ENCODE measurements around the gene TNFAIP8L1. TPM values are rescaled to one million over a fixed set of nuclear protein-coding genes. Genes with fewer than 3 reads are reported as not detected.

Gene TNFAIP8L1
- total and polyA plus RNA-seq, 4 donors = 12.1 to 22.0 (median 15.7) TPM

GRCh38 chr19:4600082-4600481, 39.2 kb upstream of the TNFAIP8L1 start:
- H3K36me3 ChIP-seq (ENCODE audit: control insufficient read depth in 4 of 4, insufficient read depth in 4 of 4, low read length in 4 of 4) = no peaks in the 10 kb centered on the region
- ATAC-seq (ENCODE audit: insufficient read depth, low FRiP score) (no peak), DNase-seq (no peak)
- H3K27me3 ChIP-seq (ENCODE audit: control insufficient read depth in 3 of 3, insufficient read depth in 3 of 3, low read length in 2 of 3) = peaks cover 10 to 18% (median 13%) of the 10 kb centered on the region in 3 donors
- no peak for TF ChIP-seq CTCF (IDR thresholded peaks at IDR 0.05; ENCODE audit: control extremely low read depth, extremely low read depth)
- no peak overlapping the region for H3K27ac ChIP-seq (ENCODE audit: low read depth in 1 of 2, low read length in 1 of 2)
- WGBS, 2 donors = 90 to 92% methylated on average over 10 of the region's 10 CpGs
- H3K4me1 ChIP-seq (ENCODE audit: control insufficient read depth in 5 of 5, insufficient read depth in 5 of 5, low read length in 5 of 5) = peaks cover 0 to 4% (median 0%) of the 10 kb centered on the region in 5 donors
- H3K9me3 ChIP-seq (ENCODE audit: control insufficient read depth in 4 of 4, insufficient read depth in 3 of 4, low read length in 3 of 4) = peaks cover 0 to 2% (median 0%) of the 10 kb centered on the region in 4 donors
- H3K4me3 ChIP-seq = no peak overlapping the region
- no peak overlapping the region for H3K9ac ChIP-seq (ENCODE audit: insufficient read depth in 1 of 2, low read length in 2 of 2)

- Histone ChIP-seq H3K4me1 (ENCODE audit: control insufficient read depth in 5 of 5, insufficient read depth in 5 of 5, low read length in 5 of 5) (peaks cover 0 to 4% (median 0%) of the 10 kb centered on the region in 5 donors), H3K9ac (ENCODE audit: insufficient read depth in 1 of 2, low read length in 2 of 2) (no peak overlapping the region), H3K27me3 (ENCODE audit: control insufficient read depth in 3 of 3, insufficient read depth in 3 of 3, low read length in 2 of 3) (peaks cover 10 to 15% (median 15%) of the 10 kb centered on the region in 3 donors), H3K9me3 (ENCODE audit: control insufficient read depth in 4 of 4, insufficient read depth in 3 of 4, low read length in 3 of 4) (peaks cover 0 to 2% (median 0%) of the 10 kb centered on the region in 4 donors), H3K27ac (ENCODE audit: low read depth in 1 of 2, low read length in 1 of 2) (no peak overlapping the region), H3K36me3 (ENCODE audit: control insufficient read depth in 4 of 4, insufficient read depth in 4 of 4, low read length in 4 of 4) (no peaks in the 10 kb centered on the region), H3K4me3 (no peak overlapping the region)
- TF ChIP-seq CTCF (IDR thresholded peaks at IDR 0.05; ENCODE audit: control extremely low read depth, extremely low read depth) = no peak
- DNase-seq (no peak), ATAC-seq (ENCODE audit: insufficient read depth, low FRiP score) (no peak)
- WGBS, 2 donors = 77% methylated on average over 5 of the region's 5 CpGs
Measured at GRCh38 chr19:4600893-4601292, 38.4 kb upstream of the TNFAIP8L1 start.

GRCh38 chr19:4602173-4602788, 37.0 kb upstream of the TNFAIP8L1 start:
- WGBS, 2 donors = 89 to 92% methylated on average over 5 of the region's 5 CpGs
- H3K27me3 ChIP-seq (ENCODE audit: control insufficient read depth in 3 of 3, insufficient read depth in 3 of 3, low read length in 2 of 3) = peaks cover 10 to 13% (median 12%) of the 10 kb centered on the region in 3 donors
- no peaks in the 10 kb centered on the region for H3K36me3 ChIP-seq (ENCODE audit: control insufficient read depth in 4 of 4, insufficient read depth in 4 of 4, low read length in 4 of 4)
- ATAC-seq (ENCODE audit: insufficient read depth, low FRiP score) (no peak), DNase-seq (no peak)
- H3K9me3 ChIP-seq (ENCODE audit: control insufficient read depth in 4 of 4, insufficient read depth in 3 of 4, low read length in 3 of 4) = peaks cover 0 to 2% (median 0%) of the 10 kb centered on the region in 4 donors
- H3K4me3 ChIP-seq = no peak overlapping the region
- no peak overlapping the region for H3K27ac ChIP-seq (ENCODE audit: low read depth in 1 of 2, low read length in 1 of 2)
- H3K9ac ChIP-seq (ENCODE audit: insufficient read depth in 1 of 2, low read length in 2 of 2) = no peak overlapping the region
- no peak for TF ChIP-seq CTCF (IDR thresholded peaks at IDR 0.05; ENCODE audit: control extremely low read depth, extremely low read depth)
- peaks cover 0 to 4% (median 0%) of the 10 kb centered on the region in 5 donors for H3K4me1 ChIP-seq (ENCODE audit: control insufficient read depth in 5 of 5, insufficient read depth in 5 of 5, low read length in 5 of 5)
